SKM-1 (cell line): ENCODE results near the gene WWOX.

Experiments
- DNase-seq: peaks from one replicate; lab custom pipeline; 2025; ENCODE audit not compliant: unreplicated experiment; lab: John Stamatoyannopoulos, UW

Gene WWOX

DNA sequence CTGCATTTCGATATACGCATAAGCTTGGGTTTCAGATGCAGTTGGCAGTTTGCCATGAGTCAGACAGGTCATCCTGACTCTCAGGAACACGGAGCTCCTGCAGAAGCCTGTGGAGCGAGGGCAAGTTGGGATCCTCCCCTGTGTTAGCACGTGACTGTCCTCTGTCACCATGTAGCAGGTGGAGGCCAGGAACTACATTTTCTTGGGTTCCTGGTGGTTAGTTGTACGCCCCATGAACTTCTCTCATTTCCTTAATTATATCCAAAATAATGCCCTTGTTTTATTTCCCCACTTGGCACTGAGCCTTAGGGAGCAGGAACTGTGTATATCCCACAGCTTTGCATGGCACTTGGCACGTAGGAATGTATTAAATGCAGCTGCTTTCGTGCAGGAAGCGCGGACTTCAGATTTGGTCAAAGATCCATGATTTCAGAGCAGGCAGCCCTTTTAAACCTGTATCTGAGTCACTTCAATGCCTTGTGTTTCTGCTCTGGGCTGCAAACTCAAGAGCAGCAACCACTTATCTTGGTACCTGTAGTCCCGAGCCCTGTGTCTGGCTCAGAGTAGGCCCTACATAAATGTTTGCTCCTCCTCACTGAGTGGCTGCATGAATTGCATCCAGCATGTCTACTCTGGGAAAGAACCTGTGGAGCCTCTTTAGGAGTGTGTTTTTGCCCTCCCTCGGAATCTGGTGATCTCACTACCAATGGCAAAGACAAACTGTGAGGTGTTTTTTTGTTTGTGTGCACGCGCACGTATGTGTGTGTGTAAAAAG, 1072.7 kb downstream of the WWOX start:
- no peak for DNase-seq

DNA sequence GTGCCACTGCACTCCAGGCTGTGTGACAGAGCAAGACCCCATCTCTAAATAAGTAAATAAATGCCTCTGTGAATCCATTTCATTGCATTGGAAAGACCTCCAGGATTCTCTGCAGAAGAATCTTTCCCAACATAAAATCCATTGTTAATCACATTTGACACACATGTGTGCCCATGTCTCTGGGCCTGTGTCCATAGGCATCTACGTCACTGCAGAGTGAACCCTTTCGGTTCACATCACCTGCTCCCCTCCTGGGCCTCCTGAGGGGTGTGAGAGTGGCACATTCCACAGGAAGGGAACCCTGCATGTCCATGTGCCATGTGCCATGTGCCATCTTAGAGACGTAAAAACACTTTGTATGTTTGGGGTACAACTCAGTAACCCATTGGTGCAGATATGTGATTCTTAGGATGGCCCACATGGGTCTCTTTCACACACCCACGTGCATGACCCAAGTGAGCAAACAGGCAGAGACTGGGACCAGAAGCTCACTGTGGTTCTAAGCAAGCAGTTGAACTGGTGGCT, 1073.6 kb downstream of the WWOX start:
- no peak for DNase-seq

DNA sequence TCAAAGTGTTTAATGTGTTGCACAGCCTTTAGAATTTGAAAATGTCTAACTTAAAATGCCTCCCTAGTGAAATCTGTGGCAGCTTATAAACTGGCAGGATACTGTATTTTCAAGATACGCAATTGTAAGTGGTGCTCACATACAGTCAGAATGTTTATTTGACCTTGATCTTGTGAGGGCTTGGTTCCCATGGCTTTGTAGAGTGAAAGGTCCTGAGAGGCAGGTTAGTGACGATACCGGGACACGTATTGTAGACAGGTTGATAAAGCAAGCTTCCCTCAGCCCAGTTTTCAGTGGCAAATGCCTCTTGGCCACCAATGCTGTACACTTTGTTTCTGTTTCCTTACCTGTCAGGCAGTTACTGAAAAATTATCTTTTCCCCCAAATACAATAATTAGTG, 1074.5 kb downstream of the WWOX start:
- DNase-seq = no peak

DNA sequence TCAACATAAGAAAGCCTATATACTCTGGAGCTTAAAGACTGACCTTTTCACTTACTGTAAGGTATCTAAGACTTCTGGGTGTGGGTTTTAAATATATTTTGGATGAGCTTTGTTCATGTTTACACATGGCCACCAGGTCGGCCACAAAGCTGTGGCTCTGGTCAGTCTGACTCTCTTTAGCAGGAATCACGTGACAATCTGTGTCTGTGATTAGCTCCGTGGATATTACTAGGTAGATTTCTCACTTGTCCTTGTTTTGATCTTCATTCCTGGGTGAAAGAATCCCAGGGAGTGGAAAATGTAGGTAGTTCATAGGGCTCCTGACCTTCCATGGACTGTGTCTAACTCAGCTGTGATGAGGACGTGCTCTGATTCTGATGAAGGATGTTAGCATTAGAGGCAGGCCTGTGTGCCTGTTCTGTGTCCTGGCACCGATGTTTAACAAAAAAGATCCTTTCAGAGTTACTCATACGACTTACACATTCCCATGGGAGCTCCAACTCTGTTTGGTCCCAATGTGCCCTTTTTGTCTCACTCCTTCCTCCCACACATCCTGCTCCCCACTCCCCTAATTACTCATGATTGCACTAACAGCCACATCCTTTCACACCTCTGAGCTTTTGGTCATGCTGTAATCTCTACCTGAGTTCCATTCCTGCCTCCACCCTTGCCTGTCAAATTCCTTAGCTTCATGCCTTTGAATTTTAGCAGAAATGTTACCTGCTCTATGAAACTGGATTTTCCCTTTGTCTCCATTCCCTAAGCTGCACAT, 1076.0 kb downstream of the WWOX start:
- DNase-seq = no peak

DNA sequence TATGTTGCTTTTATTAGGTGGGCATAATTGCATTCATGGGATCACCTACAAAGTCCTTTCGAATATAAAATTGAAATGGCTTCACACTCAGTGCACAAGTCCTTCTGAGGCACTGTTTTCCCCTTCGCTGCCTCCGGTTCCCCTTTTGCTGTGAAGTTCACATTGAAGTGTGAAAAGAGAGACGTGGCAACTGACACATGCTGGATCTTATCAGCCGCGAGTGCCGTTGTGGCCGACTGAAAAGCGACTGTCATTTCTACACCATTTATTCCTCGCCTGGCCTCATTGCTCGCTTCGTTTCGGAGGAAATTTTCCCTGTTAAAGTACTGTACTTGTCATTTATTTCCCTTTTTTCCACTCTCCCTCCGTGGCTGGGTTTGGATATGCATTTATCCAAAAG, 1077.6 kb downstream of the WWOX start:
- no peak for DNase-seq

DNA sequence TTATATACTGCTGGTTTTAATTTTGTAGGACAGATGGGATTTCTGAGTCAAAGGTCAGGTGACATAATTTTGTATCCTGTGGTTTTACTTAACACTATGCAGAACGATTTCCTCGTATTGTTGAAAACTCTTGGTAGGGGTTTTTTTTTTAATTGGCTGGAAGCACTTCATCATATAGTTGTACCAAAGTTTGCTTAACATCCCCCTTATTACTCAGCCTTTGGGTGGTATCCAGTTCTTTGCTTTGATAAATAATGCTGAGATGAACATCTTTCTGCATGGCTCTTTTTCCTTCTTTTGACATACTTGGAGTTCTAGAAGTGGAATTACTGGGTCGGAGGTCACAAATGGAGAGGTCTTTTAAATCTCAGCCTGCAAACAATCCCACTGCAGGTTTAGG, 1082.0 kb downstream of the WWOX start:
- no peak for DNase-seq

DNA sequence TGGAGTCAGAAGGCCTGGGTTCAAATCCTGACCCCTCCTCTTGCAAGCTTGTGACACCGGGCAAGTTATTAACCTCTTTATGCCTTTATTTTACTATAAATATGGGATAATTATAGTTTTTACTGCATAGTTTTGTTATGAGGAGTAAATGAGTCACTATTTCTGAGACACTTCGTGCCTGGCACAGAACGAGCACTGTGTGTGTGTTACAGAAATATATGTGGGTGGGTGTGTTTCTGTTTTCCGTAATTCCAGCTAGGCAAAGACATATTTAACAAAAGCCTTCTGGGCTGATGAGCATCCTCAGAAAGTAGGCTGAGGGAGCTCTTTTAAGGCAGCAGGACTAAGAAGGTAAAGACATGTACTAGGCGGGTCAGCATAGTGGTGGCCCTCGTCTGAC, 1083.2 kb downstream of the WWOX start:
- DNase-seq = no peak

DNA sequence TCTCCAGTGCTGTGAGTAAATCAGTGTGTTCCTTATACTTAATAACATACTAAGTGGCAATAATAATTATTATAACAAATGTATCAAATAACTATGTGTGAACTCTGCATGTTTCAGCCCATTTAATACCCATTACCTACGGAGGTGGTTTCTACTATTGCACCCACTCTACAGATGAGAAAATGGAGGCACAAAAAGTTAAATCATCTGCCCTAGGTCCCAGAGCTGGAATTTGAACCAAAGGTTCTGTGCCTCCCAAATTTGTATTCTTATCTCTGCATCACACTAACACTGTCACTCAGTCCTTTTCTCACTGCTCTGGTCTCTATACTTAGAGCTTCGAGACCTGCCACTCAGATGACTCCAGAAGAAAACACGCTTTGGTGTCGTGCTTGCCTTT, 1084.1 kb downstream of the WWOX start:
- DNase-seq = no peak

DNA sequence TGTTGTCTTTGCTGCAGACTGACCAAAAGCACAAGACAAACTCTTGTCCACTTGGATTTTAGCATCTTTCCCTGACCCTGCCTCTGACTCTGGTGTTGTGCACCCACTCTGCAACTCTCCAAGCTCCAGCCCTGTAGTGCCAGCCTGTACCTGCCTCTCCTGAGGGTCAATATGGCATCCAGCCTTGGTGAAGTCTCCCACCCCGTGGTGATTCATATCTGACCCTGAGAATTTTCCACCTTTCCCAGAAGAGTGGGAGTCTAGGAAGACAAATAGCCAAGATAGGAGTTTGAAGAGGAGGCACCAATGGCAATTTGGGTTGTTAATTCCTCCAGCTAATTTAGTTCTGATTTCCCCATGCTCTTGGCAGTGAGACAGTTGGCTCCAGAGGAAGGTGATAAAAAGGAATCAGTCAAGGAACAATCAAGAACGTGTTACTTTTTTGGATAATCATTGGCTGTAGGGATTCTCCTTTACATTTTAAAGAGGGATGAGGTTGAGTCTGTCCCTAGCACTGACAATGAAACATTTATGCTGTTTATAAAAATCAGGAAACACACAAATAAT, 1085.1 kb downstream of the WWOX start:
- no peak for DNase-seq

DNA sequence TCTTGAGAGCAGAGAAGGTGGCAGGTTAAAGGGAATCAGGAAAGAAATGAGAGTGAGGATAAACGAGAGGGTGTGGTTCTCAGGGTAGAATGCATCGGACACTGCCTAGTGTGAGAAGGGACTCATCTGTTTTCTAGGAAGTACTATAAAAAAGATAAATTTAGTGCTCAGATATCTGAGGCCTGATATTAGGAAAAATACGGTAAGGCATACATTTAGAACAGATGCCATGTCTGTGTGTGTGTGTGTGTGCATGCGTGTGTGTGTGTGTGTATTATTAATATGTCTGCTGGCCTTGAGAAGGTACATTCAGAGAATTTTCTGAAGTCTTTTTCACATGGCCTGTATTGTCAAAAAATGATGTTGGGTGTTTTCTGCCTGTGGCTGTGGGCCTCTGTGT, 1086.3 kb downstream of the WWOX start:
- no peak for DNase-seq

DNA sequence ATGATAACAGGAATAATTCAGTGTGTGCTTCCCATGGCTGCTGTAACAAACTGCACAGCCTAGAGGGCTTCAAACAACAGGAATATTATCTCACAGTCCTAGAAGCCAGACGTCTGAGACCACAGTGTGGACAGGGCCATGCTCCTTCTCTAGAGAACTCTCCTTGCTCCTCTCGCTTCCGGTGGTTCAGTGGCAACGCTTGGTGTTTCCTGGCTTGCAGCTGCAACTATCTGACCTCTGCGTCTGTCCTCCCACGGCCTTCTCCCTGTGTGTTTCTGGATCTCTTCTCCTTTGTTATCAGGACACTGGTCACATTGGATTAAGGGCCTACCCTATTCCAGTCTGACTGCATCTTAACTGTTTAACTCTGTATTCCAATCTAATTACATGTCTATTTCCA, 1086.7 kb downstream of the WWOX start:
- DNase-seq = no peak

DNA sequence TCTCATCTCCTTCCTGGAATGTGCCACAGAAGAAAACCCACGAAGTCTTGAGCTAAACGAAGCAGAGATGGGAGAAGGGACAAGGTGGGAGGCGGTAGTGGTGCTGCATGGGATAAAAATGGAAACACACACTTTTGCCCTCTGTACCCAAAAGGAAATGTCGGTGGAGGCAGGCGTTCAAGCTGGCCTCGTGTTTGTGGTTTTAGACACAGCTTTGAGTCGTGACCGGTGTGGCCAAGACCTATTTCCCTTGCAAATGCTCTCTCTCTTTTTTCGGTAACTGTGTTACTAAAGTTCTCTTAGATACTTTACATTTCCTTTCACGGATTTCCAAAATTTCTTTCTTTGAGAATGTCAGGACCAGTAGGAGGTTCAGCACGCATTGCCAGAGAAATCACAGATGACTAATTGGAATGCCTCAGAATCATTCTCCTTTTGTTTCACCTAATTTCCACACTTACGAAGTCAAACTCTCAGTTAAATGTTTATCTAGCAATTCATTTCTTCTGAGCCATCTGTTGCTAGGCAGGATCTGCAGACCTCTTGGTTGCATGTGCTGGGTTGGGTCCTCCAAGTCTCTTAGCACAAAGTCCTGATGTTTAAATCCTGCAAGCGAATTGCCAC, 1088.8 kb downstream of the WWOX start:
- DNase-seq = no peak

DNA sequence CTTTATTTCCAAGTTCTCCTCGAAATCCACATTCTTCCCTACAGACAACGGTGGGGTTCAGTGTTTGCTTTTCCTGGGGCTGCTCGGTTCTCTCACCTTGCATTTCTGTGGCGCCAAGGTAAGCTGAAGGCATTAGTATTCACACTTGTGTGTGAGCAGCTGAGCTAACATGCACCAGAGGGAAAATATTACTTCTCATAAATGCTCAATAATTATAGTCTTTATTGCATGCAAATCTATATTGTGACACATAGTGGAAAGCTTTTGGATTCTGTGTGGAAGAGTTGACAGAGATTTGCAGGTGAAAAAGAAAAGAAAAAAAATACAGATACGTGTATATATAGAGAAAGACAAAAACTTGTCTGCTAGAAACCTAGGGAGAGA, 1089.3 kb downstream of the WWOX start:
- no peak for DNase-seq

DNA sequence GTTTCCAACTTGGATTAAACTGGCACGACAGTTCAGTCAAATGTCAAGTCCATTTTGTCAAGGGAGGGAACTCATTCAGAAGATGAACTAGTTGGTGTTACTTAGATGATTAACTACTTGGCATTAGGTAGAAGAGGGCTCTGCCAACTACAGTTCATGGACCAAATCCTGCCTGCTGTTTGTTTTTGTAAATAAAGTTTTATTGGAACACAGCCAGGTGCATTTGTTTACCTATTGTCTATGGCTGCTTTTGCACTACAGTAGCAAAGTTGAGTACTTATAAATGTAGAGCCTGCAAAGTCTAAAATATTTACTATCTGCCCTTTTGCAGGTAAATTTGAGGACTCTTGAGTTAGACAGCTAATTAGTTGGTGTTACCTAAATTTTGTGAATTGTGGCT, 1091.1 kb downstream of the WWOX start:
- no peak for DNase-seq

DNA sequence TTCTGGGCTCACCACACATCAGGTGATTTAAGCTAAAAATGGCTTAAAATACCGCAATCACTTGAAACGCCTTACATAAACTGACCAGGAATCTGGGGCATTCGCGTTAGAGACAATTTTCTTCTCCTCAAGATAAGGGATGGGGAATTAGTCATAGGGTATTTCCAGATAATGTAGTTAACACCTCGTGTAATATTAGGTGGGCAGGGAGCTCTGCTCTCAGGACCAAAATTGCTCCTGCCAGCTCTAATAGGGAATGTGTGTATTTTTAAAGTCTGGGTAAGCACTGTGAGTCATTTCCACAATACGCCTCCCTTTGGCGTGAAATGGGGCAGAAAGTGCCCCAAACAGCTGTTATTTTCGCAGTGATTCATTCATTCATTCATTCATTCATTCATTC, 1092.5 kb downstream of the WWOX start:
- no peak for DNase-seq

DNA sequence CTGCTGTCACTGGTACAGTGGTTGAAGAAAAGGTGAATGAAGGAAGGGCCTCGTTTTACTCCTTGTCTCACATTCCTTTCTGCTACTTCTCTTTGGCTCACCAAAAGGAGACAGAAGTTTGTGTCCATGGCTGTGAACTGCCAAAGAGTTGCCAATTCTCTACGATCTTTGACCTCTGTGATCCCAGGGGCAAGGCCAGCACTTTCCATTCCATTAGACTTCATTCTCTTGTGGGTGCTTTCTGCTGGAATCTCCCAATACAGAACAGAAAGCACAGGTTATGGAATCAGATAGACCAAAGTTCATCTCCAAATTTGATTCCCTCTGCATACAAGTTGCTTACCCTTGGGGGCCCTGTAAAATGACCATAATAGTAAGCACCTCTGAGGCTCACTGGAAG, 1093.5 kb downstream of the WWOX start:
- no peak for DNase-seq

DNA sequence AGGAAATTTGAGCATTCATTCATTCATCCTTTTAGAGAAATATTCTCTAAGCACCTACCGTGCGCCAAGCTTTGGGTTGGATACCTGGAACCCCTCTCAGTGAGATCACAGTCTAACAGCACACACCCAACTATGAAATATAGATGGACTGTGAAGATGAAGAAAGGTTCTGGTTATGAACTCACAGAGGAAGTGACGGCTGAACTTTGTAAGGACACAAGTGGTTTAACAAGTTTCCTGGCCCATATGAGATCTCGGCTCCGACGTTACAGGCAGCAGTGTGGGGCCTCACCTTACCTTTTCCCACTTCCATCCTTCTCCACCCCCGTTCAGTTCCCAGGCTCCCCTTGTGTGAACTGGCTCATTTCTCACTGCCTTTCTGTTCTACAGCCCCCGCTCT, 1094.8 kb downstream of the WWOX start:
- DNase-seq = no peak

DNA sequence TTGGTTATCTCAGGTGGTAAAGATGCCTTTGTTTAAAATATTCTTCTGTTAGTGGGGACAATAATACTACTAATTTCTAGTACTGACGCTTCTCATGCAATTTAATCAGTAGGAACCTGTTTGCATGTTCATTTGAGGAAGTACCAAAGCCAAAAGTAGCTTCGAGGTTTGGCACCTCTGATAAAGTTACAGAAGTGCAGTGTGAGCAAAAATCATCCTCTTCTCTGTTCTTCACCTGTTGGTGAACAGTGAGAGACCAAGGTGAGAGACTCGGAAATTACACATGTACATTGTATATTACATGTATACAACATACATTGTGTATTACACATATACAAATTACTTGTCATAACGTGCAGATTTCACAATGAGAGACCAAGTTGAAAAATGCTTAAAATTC, 1096.5 kb downstream of the WWOX start:
- DNase-seq = no peak

DNA sequence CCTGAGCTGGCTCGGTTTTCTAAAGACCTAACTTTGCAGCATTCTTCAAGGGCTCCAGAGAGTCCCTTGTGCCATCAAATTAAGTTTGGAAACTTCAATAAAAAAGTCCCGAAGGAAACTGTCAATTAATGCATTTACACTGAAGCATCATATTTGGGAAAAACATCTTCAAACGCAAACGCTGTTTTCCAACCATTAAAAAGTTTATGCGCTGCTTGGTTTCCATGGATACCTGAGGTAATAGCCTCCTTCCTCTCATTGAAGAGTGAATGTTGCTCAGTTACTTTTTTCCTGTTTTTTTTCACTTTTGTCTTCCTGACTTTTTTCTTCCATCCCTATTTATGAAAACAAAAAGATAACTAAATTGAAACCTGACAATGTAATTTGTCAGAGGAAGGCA, 1102.0 kb downstream of the WWOX start:
- DNase-seq = no peak

DNA sequence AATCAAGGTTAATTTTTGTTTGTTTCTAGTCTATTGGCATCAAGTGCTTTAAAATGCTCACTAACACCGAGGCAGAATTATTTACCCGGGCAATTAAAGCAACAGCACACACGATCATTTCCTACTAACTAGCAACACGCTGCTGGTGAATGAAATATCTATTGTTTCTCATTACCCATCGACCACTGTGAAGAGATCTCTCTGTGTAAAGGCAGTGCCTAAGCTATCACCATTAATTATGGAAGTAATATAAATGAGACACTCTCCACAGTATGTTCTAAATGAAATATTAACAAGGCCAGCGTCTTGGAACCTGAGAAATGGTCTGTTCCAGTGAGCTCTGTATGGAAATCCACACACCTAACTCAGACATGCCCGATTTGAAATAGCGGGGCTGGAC, 1103.5 kb downstream of the WWOX start:
- no peak for DNase-seq

DNA sequence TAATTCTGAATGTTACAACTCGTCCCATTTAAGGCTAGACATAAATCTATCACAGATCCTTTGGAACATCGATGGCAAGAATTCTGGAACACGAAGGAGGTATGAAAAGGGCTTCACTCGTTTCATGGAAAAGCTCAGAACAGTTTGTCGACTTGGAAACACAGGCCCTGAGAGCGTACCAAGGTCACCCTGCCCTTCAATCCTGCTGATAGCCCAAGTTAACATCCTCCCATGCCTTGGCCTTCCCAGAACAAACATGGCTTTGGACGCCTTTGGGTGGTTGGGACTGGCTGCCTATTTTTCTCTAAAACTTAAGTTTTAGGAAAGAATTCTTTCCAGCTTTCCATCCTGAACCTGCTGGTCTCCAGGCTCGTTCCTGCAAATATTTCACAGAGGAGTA, 1105.0 kb downstream of the WWOX start:
- no peak for DNase-seq

DNA sequence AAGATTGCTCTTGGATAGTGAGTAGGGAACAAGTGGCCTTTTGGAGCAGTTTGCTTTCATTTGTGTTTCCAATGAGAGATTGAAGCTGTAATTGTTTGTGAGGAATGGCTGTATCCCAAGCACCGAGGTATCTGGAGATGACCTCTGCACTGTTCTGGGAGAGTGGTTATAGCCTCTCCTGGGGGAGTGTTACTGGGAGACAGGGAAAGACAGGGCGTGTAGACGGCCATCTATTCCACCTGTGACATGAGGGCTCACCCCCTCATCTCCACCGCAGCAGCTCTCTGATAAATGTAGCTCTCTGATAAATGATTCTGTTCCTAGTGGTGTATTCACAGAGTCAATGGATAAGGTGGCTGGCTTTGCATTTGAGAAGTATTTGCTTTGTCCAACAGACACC, 1107.4 kb downstream of the WWOX start:
- no peak for DNase-seq
